SU-DHL-6 (cell line): ENCODE measurements around the gene CCER1.

Experiments used
- CTCF ChIP-seq: fragments of 200-600 bp; sonication (generic); IDR thresholded peaks from one replicate; pipeline ENCODE4 v1.5.1; 2017; ENCODE audit warnings: antibody characterized with exemption, mild to moderate bottlenecking, low read length, moderate library complexity; ENCODE audit not compliant: insufficient read depth, poor library complexity, severe bottlenecking
- EZH2phosphoT487 ChIP-seq: fragments of 200-600 bp; sonication (generic), shearing (Covaris generic); conservative IDR thresholded peaks from 2 replicates; pipeline ENCODE4 v1.6.1; 2018; ENCODE audit warnings: mild to moderate bottlenecking, antibody characterized with exemption, low read length, moderate library complexity, mixed read lengths

GRCh38 chr12:90987101-90987500, 32.1 kb upstream of the CCER1 start:
- TF ChIP-seq CTCF (no peak), EZH2phosphoT487 (no peak)
